Gastrocnemius medialis (tissue), 4 donors: ENCODE results near the gene OR52E4.

Experiments used
- POLR2A ChIP-seq, 2 donors: fragments of 450-650 bp; IDR thresholded peaks; one replicate each; pipeline ENCODE4 v1.6.1; 2017; ENCODE audit warnings: antibody characterized with exemption in 2 of 2, mild to moderate bottlenecking in 2 of 2, moderate library complexity in 2 of 2
- TF ChIP-seq, protein P1 (sequence below), 5 experiments: fragments of 450-650 bp in 3 of 5; fragments of 200-600 bp in 2 of 5; sonication (generic) in 2 of 5; IDR thresholded peaks in 4 of 5; conservative IDR thresholded peaks in 1 of 5; 1 replicate in 4 of 5; 2 replicates in 1 of 5; pipeline ENCODE4 v1.5.1; 2016 to 2019; ENCODE audit warnings: antibody characterized with exemption in 5 of 5, mild to moderate bottlenecking in 3 of 5, moderate library complexity in 3 of 5

DNA sequence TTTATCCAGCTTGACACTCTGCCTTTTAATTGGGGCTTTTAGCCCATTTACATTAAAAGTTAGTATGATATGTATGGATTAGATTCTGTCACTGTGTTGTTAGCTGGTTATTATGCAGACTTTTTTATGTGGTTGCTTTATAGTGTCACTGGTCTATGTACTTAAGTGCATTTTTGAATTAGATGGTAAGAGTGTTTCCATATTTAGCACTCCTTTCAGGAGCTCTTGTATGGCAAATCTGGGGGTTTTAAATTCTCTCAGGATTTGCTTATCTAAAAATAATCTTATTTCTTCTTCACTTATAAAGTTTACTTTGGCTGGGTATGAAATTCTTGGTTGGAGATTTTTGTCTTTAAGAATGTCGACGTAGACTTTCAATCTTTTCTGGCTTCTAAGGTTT, 42.7 kb upstream of the OR52E4 start:
- TF ChIP-seq, protein P1, sequence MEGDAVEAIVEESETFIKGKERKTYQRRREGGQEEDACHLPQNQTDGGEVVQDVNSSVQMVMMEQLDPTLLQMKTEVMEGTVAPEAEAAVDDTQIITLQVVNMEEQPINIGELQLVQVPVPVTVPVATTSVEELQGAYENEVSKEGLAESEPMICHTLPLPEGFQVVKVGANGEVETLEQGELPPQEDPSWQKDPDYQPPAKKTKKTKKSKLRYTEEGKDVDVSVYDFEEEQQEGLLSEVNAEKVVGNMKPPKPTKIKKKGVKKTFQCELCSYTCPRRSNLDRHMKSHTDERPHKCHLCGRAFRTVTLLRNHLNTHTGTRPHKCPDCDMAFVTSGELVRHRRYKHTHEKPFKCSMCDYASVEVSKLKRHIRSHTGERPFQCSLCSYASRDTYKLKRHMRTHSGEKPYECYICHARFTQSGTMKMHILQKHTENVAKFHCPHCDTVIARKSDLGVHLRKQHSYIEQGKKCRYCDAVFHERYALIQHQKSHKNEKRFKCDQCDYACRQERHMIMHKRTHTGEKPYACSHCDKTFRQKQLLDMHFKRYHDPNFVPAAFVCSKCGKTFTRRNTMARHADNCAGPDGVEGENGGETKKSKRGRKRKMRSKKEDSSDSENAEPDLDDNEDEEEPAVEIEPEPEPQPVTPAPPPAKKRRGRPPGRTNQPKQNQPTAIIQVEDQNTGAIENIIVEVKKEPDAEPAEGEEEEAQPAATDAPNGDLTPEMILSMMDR (IDR thresholded peaks at IDR 0.05 in 4 of 5, conservative IDR thresholded peaks at IDR 0.05 in 1 of 5): no peak
- no peak for TF ChIP-seq POLR2A (IDR thresholded peaks at IDR 0.05)
